GM21423 (cell line): ENCODE results near the gene REM2.

Experiments
- ATAC-seq: cut with Tn5 transposase; IDR thresholded peaks from one replicate; pipeline ENCODE4 v1.9.1; 2021; ENCODE audit warnings: mild to moderate bottlenecking, moderate library complexity; ENCODE audit not compliant: unreplicated experiment

Gene REM2

DNA sequence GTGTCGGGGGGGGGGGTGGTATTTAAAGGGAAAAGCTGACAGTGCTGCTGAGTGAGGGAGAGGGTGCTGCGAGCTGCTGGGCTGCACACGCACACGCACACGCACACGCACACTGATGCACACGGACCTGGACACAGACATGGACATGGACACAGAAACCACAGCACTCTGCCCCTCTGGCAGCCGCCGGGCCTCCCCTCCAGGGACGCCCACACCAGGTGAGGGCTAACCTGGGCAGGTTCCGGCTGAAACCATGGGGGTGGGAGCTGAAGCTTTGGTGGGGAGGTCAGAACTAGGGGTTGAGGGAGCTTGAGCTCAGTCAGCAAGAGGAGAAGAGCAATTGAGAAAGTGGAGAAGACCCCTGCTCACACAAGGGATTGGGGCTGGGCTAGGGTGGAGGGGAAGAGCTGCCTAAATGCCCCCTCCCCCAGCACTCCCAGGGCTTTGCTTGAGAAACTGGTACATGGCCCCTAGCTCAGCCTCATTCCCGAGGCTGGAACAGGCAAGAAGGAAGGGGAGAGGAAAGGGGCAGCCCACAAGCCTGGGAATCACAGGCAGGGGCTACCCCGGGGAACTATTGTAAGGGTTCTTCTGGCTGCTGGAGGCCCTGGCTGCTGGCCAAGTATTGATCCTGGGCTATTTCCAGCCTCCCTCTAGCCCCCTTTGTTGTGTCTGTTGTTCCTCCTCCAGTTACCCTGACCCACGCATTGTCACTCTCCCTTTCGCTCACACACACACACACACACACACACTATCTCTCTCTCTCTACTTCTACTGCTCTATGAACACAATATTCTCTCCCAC lies at the start of gene REM2:
Gene REM2 (plus strand): TSS at position 50 of the 804 bp plus-strand sequence. CDS start 66 bp downstream, at position 116.
- no peak for ATAC-seq

GRCh38 chr14:22835505-22835904 lies 47.5 kb upstream of the REM2 start:
- ATAC-seq, result no peak

DNA sequence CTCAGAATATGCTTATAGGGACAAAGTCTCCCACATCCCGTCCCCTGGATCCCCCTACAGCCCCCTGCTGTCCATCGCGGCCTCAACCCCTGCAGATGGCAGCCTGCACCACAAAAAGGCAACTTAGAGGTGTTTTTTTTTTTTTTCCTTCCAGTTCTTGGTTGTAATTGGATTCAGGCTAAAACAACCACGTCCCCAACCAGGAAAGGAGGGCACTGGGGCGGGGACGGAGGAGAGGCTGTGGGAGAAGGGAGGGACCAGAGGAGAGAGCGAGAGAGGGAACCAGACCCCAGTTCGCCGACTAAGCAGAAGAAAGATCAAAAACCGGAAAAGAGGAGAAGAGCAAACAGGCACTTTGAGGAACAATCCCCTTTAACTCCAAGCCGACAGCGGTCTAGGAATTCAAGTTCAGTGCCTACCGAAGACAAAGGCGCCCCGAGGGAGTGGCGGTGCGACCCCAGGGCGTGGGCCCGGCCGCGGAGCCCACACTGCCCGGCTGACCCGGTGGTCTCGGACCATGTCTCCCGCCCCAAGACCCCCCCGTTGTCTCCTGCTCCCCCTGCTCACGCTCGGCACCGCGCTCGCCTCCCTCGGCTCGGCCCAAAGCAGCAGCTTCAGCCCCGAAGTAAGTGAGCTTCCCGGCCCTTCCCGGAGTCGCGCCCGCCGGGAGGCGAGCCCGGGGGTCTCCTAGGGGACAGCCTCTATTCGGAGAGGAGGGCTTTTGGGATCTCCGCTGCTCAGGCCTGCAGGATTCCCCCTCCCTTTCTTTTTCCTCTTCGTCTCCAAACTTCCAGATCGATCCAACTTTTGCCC lies 46.5 kb upstream of the REM2 start, which contains the start of gene MMP14:
Gene MMP14 (plus strand): TSS at position 285 of the 813 bp plus-strand sequence. CDS start 233 bp downstream, at position 518.
- no peak for ATAC-seq

GRCh38 chr14:22837114-22837749 lies 45.8 kb upstream of the REM2 start:
- ATAC-seq, result no peak

GRCh38 chr14:22837750-22838538 lies 45.1 kb upstream of the REM2 start:
- ATAC-seq, result no peak

GRCh38 chr14:22838631-22839041 lies 44.4 kb upstream of the REM2 start:
- no peak for ATAC-seq

DNA sequence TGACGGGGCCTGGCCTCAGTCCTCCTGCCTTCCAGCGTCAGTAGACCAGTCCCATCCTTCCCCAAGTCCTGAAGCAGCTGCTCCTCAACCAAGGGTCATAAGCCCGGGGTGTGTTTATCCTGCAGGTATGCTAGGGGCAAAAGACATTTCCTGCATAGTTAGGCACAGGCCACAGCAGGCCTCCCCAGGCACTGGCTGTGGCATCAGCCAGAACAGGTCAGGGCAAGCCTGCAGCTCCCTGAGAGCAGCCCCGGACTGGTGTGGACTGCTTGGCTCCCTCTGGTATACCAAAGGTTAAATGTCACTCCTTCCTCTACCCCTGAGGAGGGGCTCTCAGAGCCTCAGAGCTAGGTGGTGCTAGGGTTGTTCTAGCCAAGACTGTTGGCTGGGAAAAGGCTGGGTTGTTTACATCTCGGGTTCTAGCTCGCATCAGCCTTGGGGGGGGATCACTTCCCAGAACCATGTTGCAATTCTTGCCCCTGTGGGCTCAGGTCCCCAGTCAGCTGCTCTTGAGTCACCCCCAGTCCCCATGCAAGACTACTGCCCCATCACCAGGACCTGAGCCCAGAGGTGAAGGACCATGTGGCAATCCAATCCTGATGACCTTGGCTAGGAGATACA lies 43.8 kb upstream of the REM2 start:
- ATAC-seq, result no peak

DNA sequence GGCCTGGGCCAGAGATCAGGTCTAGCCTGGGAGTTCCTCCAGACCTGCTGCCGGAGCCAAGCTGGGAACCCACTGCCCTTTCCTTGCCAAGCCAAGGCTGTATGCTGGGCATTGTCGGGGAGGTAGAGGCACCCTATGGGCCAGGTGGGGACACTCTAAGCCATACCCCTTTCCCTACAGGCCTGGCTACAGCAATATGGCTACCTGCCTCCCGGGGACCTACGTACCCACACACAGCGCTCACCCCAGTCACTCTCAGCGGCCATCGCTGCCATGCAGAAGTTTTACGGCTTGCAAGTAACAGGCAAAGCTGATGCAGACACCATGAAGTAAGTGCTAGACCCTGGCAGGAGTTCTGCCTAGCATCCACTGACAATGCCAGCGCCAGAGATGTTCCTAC lies 41.7 kb upstream of the REM2 start:
- ATAC-seq, result no peak

DNA sequence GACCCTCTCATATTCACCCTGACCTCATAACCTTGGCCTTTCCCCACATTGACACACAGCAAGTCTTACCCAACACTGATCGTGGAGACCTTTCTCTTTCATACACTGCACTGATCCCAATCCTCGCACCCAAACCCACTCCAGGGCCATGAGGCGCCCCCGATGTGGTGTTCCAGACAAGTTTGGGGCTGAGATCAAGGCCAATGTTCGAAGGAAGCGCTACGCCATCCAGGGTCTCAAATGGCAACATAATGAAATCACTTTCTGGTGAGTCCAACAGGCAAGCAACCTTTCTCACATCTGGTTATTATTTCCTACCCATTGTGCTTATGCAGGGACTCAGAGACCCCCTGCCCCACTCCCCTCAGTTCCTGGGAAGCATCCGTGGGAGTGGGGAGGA lies 41.3 kb upstream of the REM2 start:
- ATAC-seq, result no peak

GRCh38 chr14:22842211-22843122 lies 40.6 kb upstream of the REM2 start:
- no peak for ATAC-seq

DNA sequence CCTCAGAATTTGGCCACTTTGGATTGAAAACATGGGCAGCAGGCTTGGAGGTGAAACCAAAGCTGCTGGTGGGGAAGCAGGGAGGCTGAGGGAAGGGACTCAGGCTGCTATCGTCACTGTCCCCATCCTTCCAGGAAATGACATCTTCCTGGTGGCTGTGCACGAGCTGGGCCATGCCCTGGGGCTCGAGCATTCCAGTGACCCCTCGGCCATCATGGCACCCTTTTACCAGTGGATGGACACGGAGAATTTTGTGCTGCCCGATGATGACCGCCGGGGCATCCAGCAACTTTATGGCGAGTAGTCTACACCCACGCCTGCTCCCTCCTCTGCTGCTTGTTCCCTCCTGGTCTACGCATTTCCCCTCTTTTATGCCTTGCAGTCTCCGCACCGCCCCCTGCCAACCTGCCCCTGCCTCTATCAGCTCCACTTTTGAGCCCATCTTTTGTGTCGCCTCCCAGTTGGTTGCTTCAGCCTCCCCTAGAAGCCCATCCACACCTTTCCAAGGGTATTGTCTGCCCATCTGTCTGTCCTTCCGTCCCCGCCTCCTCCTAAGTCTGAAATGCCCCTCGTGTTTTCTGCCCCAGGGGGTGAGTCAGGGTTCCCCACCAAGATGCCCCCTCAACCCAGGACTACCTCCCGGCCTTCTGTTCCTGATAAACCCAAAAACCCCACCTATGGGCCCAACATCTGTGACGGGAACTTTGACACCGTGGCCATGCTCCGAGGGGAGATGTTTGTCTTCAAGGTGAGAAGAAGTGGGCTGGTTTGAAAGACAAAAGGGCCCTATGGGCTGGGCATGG lies 39.7 kb upstream of the REM2 start:
- ATAC-seq, result no peak

GRCh38 chr14:22844221-22845102 lies 38.6 kb upstream of the REM2 start:
- no peak for ATAC-seq

GRCh38 chr14:22845103-22845394 lies 38.0 kb upstream of the REM2 start:
- ATAC-seq, result no peak

GRCh38 chr14:22845821-22846625 lies 37.0 kb upstream of the REM2 start:
- no peak for ATAC-seq

GRCh38 chr14:22846811-22847307 lies 36.2 kb upstream of the REM2 start:
- ATAC-seq, result no peak

DNA sequence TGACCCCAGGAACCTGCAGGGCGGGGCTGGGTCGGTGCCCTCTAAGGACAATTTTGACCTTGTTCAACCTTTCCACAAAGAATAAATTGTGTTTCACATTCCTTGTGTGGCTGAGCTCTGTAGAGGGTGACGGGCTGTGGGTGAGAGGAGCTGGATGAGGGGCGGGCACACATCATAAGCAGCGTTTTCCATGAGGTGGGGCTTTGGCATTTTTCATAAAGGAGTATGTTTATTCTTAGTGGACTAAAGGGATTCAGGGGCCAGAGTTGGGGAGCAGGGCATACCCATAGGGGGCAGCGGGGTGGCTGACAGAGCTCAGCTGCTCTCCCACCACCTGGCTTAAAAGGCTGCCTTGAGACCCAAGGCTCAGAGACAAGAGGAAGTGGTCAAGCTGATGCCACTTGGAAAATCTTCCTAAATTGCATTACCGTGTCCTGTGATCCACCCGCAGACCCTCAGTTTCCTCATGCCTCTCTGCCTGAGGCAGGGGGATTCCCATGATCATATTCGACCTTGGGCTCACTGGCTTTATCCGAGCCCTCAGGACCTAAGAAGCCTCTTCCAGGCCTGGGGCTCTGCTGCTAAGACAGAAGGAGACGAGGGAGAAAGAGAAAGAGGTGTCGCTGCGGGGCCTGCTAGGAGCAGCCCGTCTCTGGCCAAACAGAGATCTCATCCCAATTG lies 35.2 kb upstream of the REM2 start:
- ATAC-seq, result no peak
